GM13977 (cell line): Measurements from ENCODE around the gene DUSP16.
"Not testable (repeated sequence)": the region's sequence is repeated elsewhere in the genome, so short reads cannot be mapped to it uniquely, and the experiment has no call there.

ENCODE experiments used
- DNase-seq: peaks from one replicate; pipeline ENCODE4 v3.0.0; 2012; ENCODE audit warnings: low spot score
- CTCF ChIP-seq: IDR thresholded peaks from 2 replicates; pipeline ENCODE4 v1.5.1; 2012; ENCODE audit warnings: mild to moderate bottlenecking, control low read depth; ENCODE audit not compliant: insufficient read depth; ENCODE audit errors: extremely low read depth, missing control alignments
- in situ Hi-C: fragments of 300-500 bp; cut with MboI; formaldehyde crosslinking; loops from one replicate; pipeline ENCODE4 v1.12.0; 2022; ENCODE audit warnings: low sequenced_read_pairs, low pct_unique_long_range_greater_than_20kb, mixed read lengths, inconsistent platforms; ENCODE audit not compliant: unreplicated experiment

DUSP16 gene

GRCh38 chr12:12583510-12584178 lies 21.0 kb upstream of the DUSP16 start:
- TF ChIP-seq CTCF = no peak
- in situ Hi-C loops = no loop called here
- DNase-seq = no peak

GRCh38 chr12:12582895-12583303 lies 20.2 kb upstream of the DUSP16 start:
- no peak for TF ChIP-seq CTCF
- peak; percentile 74 for DNase-seq
- in situ Hi-C loops = no loop called here

GRCh38 chr12:12582193-12582881 lies 19.7 kb upstream of the DUSP16 start:
- in situ Hi-C loops = no loop called here
- TF ChIP-seq CTCF = no peak
- DNase-seq = no peak

- in situ Hi-C loops, DNase-seq: not testable (repeated sequence)
Measured at GRCh38 chr12:12580716-12581115, 18.1 kb upstream of the DUSP16 start.

- no peak for TF ChIP-seq CTCF
- DNase-seq = no peak
- in situ Hi-C loops = no loop called here
Measured at GRCh38 chr12:12577786-12578185, 15.1 kb upstream of the DUSP16 start.

- no peak for DNase-seq
- no peak for TF ChIP-seq CTCF
- in situ Hi-C loops = loop anchor here (25.0 kb wide), 1 partner anchor 185 kb away; no protein-coding TSS in a partner anchor
Measured at GRCh38 chr12:12572659-12573058, 10.0 kb upstream of the DUSP16 start.

GRCh38 chr12:12565971-12566370 lies 3.3 kb upstream of the DUSP16 start:
- not testable (repeated sequence) for DNase-seq
- in situ Hi-C loops = loop anchor here (25.0 kb wide), 1 partner anchor 179 kb away; no protein-coding TSS in a partner anchor

- TF ChIP-seq CTCF = no peak
- in situ Hi-C loops = loop anchor here (25.0 kb wide), 1 partner anchor 178 kb away; no protein-coding TSS in a partner anchor
- DNase-seq = no peak
Measured at GRCh38 chr12:12564911-12565310, 2.2 kb upstream of the DUSP16 start.
